Activated CD4-positive, alpha-beta memory T cell treated with anti-CD3 and anti-CD28 coated beads, Interleukin-2, amount 10 ng/mL, durations not matched to agents 7 days and 5 days (primary cell): ENCODE data around the gene CD55. TPM values are rescaled to one million over a fixed set of nuclear protein-coding genes. Genes with fewer than 3 reads are reported as not detected.

Source experiments
- CTCF ChIA-PET: fragments of 350-600 bp; sonication (Branson Sonifier 250); formaldehyde crosslinking; loops from one replicate; lab custom pipeline; 2021; ENCODE audit warnings: antibody characterized with exemption, inconsistent platforms; lab: Charles Lee
- POLR2A ChIA-PET: fragments of 350-600 bp; sonication (Branson Sonifier 250); formaldehyde crosslinking; loops from one replicate; lab custom pipeline; 2021; ENCODE audit warnings: antibody characterized with exemption; lab: Charles Lee
- DNase-seq: peaks from one replicate; pipeline ENCODE4 v3.0.0-alpha.2; 2020
- H3K27ac Mint-ChIP-seq: one replicate; pipeline ENCODE4 v1.8.0; 2021; ENCODE audit warnings: mild to moderate bottlenecking, mixed read lengths
- H3K27me3 Mint-ChIP-seq: one replicate; pipeline ENCODE4 v1.8.0; 2021; ENCODE audit warnings: mixed read lengths
- H3K36me3 Mint-ChIP-seq: one replicate; pipeline ENCODE4 v1.8.0; 2021; ENCODE audit warnings: low read depth, mixed read lengths
- H3K4me1 Mint-ChIP-seq: one replicate; pipeline ENCODE4 v1.8.0; 2021; ENCODE audit warnings: mixed read lengths
- H3K4me3 Mint-ChIP-seq: one replicate; pipeline ENCODE4 v1.8.0; 2021; ENCODE audit warnings: mild to moderate bottlenecking, mixed read lengths
- H3K9me3 Mint-ChIP-seq: one replicate; pipeline ENCODE4 v1.8.0; 2021; ENCODE audit warnings: mixed read lengths
- total RNA-seq, 2 experiments: library from RNA; stranded (reverse); gene quantifications; one replicate each; pipeline ENCODE4 v1.2.3, GENCODE V29; 2021

The CD55 gene
- total RNA-seq, 2 experiments from 2014 or later = 82.1 to 86.2 TPM

DNA sequence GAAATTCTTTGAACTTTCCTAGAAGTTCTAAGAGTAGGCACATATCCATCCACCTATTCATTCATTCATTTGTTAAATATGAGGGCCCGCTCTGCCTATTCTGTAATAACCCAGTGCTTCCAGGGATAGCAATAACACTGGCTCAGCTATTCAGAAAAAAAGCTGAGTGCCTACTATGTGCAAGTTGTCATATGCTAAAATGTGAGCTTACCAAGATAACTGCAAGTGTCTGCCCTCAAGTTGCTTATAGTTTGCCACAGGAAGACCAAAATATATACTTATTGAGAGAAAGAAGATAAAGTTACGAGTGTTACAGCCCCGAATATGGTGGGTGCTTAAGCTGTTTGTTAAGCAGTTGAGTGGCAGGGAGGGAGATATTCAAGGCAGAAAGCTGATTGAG lies 39.6 kb downstream of the CD55 start:
- no peaks in the 10 kb centered on the region for H3K27me3 Mint-ChIP-seq
- ChIA-PET POLR2A (no interaction called here), CTCF (no interaction called here)
- no peaks in the 10 kb centered on the region for H3K9me3 Mint-ChIP-seq
- DNase-seq = no peak
- peaks cover 7% of the 10 kb centered on the region for H3K4me1 Mint-ChIP-seq
- H3K36me3 Mint-ChIP-seq = peaks cover 19% of the 10 kb centered on the region
- no peak overlapping the region for H3K4me3 Mint-ChIP-seq
- no peak overlapping the region for H3K27ac Mint-ChIP-seq

DNA sequence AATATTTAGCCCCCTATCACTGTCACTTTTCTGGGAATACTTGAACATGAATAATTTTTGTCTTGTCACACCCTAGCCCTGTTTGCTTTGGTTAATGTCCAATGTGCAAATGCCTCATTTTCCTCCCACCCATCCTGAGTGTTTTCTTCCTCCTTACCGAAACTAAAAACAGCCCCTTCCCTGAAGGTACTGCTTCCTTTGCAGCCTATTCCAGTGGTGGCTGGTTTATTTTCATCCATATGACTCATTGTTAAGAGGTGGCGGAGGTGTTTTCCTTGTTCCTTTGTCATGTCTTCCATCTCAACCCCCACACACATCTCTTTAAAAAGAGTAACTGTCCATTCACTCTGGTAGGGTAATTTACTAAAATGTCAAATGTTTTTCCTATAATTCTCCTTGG lies 40.4 kb downstream of the CD55 start:
- H3K4me1 Mint-ChIP-seq = peaks cover 7% of the 10 kb centered on the region
- DNase-seq = no peak
- no peak overlapping the region for H3K4me3 Mint-ChIP-seq
- POLR2A ChIA-PET = interaction anchor here (0.9 to 1.8 kb wide), 2 partner anchors 25 to 40 kb away, joined by 3 to 14 read pairs; partner anchors contain the start of gene CD55
- CTCF ChIA-PET = interaction anchor here (0.6 kb wide), 1 partner anchor 721 kb away, joined by 3 read pairs; no protein-coding TSS in a partner anchor
- no peak overlapping the region for H3K27ac Mint-ChIP-seq
- no peaks in the 10 kb centered on the region for H3K27me3 Mint-ChIP-seq
- peaks cover 15% of the 10 kb centered on the region for H3K36me3 Mint-ChIP-seq
- H3K9me3 Mint-ChIP-seq = no peaks in the 10 kb centered on the region

DNA sequence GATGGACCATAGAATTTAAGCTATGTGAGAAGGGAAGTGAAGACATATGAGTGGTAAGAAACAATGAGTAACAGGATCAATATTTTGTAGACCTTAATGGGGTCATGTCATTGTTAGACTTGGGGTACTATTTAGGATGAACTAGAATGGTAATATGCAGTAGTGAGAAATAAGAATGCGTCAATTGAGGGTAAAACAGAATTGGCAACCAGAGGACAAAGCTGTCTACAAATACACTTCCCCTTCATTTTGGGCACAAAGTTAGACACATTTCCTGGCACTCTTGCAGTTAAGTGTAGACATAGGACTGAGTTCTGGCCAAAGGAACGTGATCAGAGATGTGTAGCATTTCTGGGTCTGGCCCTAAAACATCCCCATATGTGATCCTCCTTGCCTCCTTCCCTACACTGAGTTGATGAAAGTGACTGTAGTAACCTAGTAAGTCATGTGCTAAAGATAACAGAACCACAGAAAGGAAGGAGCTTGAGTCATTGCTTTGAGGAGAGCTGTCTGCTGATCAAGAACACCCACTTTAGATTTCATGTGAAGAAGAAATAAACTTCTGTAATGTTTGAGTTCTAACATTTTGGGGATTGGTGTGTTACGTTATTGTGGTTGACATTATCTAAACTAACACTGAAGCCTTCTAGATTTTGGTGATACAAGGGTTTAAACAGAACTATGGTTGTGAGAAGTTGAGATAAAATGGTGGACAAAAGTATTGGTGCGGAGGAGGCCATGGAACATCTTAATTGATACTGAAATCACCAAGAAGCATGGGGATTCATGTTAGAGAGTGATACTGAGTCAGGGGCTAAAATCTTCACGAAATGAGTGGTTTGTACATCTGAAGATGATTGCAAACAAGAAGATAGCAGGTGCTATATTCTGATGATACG lies 41.7 kb downstream of the CD55 start:
- peaks cover 18% of the 10 kb centered on the region for H3K36me3 Mint-ChIP-seq
- no peaks in the 10 kb centered on the region for H3K4me1 Mint-ChIP-seq
- ChIA-PET POLR2A (interaction anchor here (0.9 to 1.8 kb wide), 5 partner anchors 14 to 313 kb away, joined by 3 to 14 read pairs (median 3); partner anchors contain the start of gene CD55), CTCF (interaction anchor here (0.9 to 1.5 kb wide), 3 partner anchors 27 to 42 kb away, joined by 3 to 7 read pairs (median 6); partner anchors contain the start of gene CD55)
- no peak for DNase-seq
- H3K27me3 Mint-ChIP-seq = no peaks in the 10 kb centered on the region
- H3K4me3 Mint-ChIP-seq = no peak overlapping the region
- no peaks in the 10 kb centered on the region for H3K9me3 Mint-ChIP-seq
- no peak overlapping the region for H3K27ac Mint-ChIP-seq

DNA sequence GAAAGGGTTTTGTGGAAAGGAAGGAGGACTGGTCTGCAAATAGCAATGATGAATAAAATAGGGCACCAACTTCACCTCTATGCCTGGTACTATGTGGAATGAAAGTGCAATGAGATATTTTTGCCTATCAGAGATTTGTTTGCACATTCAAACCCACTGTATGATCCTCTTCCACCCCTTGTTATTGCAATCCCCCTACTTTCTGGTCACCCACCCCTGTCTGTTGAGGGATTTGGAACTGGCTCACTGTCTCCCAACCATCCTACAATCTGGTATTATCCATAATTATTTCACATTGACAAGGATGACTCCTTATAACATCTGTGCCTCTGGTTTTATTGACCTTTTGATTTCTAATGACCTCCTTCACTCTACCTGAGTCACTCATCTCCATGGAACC lies 42.4 kb downstream of the CD55 start:
- Mint-ChIP-seq H3K4me3 (no peak overlapping the region), H3K27me3 (no peaks in the 10 kb centered on the region), H3K4me1 (no peaks in the 10 kb centered on the region), H3K9me3 (no peaks in the 10 kb centered on the region), H3K27ac (no peak overlapping the region), H3K36me3 (peaks cover 14% of the 10 kb centered on the region)
- CTCF ChIA-PET = interaction anchor here (1.0 to 1.5 kb wide), 2 partner anchors 27 to 42 kb away, joined by 3 to 7 read pairs; partner anchors contain the start of gene CD55
- DNase-seq = no peak
- POLR2A ChIA-PET = interaction anchor here (1.1 to 1.8 kb wide), 2 partner anchors 28 to 42 kb away, joined by 3 to 14 read pairs; partner anchors contain the start of gene CD55

DNA sequence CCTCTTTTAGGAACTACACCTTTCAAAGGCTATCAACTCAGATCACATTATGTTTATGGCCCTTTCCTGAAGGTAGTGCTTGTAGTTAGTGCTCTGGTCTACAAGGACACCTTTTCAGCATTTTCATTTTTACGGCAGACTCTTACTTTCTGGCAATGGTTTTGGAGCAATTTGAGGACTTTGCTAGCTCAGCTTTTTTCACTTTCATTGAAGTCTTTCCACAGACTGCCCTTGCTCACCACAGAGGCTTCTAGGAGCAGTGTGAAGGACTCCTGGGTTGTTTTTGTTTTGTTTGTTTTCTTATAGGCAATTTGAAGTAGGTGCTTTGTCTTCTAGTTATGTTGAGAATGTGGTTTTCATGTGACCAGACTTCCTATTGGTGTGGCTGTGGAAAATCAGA lies 43.1 kb downstream of the CD55 start:
- Mint-ChIP-seq H3K9me3 (no peaks in the 10 kb centered on the region), H3K4me1 (no peaks in the 10 kb centered on the region), H3K4me3 (no peak overlapping the region), H3K27me3 (no peaks in the 10 kb centered on the region), H3K27ac (no peak overlapping the region), H3K36me3 (peaks cover 12% of the 10 kb centered on the region)
- ChIA-PET CTCF (no interaction called here), POLR2A (no interaction called here)
- DNase-seq = no peak

DNA sequence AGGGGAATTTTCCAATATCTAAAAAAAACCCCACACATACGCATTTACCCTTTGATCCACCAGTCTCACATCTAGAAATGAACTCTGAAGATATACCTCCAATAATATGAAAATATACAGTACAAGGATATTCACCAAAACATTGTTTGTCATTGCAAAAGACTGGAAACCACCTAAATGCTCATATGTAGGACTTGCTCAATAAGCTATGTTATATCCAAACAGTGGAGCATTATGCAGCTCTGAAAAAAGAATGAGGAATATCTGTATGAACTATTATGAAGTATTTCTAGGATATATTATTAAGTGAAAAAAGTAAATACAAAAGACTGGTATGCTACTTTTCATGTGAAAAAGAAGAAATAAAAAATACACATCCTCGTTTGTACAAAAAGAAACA lies 43.6 kb downstream of the CD55 start:
- H3K4me3 Mint-ChIP-seq = no peak overlapping the region
- CTCF ChIA-PET = interaction anchor here (0.7 kb wide), 1 partner anchor 44 kb away, joined by 3 read pairs; the partner anchor contains the start of gene CD55
- no peak for DNase-seq
- no peaks in the 10 kb centered on the region for H3K9me3 Mint-ChIP-seq
- H3K27me3 Mint-ChIP-seq = no peaks in the 10 kb centered on the region
- peaks cover 9% of the 10 kb centered on the region for H3K36me3 Mint-ChIP-seq
- POLR2A ChIA-PET = interaction anchor here (0.7 kb wide), 1 partner anchor 43 kb away, joined by 3 read pairs; the partner anchor contains the start of gene CD55
- no peak overlapping the region for H3K27ac Mint-ChIP-seq
- no peaks in the 10 kb centered on the region for H3K4me1 Mint-ChIP-seq

DNA sequence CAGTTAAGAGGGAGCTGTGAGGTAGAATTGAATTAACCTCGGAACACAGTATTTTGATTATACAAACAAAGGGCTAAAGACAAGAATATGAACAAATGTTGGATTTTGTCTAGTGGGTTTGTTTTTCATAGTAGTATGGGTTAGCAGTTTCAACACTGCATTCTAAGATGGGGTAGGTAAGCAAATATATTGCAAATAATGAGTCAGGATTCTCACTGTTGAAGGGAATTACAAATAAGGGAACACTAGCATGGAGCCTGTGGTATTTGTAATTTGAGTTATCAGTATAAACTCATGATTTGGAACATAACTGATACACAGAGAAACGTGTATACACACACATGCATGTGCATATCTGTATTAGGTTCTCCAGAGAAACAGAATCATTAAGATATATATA lies 44.5 kb downstream of the CD55 start:
- POLR2A ChIA-PET = interaction anchor here (1.2 kb wide), 1 partner anchor 44 kb away, joined by 3 read pairs; the partner anchor contains the start of gene CD55
- no peak overlapping the region for H3K27ac Mint-ChIP-seq
- CTCF ChIA-PET = no interaction called here
- no peaks in the 10 kb centered on the region for H3K4me1 Mint-ChIP-seq
- H3K9me3 Mint-ChIP-seq = no peaks in the 10 kb centered on the region
- H3K36me3 Mint-ChIP-seq = peaks cover 8% of the 10 kb centered on the region
- H3K27me3 Mint-ChIP-seq = no peaks in the 10 kb centered on the region
- no peak for DNase-seq
- no peak overlapping the region for H3K4me3 Mint-ChIP-seq

DNA sequence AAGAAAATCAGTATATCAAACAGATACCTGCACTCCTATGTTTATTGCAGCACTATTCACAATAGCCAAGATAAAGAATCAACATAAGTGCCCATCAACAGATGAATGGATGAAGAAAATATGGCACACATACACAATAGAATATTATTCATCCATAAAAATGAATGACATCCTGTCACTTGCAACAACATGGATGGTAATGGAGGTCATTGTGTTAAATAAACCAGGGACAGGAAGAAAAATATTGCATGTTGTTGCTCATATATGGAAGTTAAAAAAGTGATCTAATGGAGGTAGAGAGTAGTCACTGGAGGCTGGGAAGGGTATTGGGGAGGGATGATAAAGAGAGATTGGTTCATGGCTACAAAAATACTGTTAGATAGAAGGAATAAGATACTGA lies 67.2 kb downstream of the CD55 start:
- no peak for DNase-seq
- Mint-ChIP-seq H3K27me3 (peaks cover 16% of the 10 kb centered on the region), H3K27ac (no peak overlapping the region), H3K4me1 (no peaks in the 10 kb centered on the region), H3K9me3 (peaks cover 6% of the 10 kb centered on the region), H3K36me3 (no peaks in the 10 kb centered on the region), H3K4me3 (no peak overlapping the region)
- ChIA-PET CTCF (no interaction called here), POLR2A (no interaction called here)

DNA sequence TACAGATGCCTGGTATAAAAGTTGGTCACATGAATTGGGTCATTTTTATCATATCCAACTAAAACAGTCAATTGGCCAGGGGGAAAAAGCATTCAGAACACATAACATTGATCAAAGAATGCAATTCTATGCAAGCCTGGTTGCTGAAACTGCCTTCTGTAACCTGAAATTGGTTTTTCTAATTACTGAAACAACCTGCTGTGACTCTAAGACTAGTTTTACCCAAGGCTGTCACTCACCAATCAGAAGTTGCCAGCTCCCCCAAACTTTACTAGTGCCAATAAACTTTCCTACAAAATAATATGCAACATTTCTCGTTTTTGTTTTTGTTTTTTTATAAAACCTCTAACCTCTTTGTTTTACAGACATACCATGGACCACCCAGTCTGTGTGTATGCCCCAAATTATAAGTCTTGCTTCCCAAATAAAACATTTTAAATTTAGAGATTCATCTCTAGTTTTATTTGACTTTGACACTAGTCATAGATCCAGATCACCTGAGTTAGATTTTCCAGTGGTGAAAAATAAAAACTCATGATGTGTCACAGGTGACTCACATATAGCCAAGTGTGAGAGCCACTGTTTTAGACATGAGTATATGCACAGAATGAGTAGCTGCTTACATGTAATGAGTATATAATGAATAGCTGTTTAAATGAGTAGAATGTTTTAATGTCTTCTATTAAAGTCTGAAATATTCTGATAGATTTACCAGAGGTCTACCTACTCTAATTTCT lies 68.4 kb downstream of the CD55 start:
- Mint-ChIP-seq H3K27me3 (peaks cover 16% of the 10 kb centered on the region), H3K9me3 (peaks cover 6% of the 10 kb centered on the region), H3K36me3 (no peaks in the 10 kb centered on the region), H3K4me1 (no peaks in the 10 kb centered on the region), H3K27ac (no peak overlapping the region), H3K4me3 (no peak overlapping the region)
- no peak for DNase-seq
- ChIA-PET CTCF (interaction anchor here (1.4 kb wide), 1 partner anchor 15 kb away, joined by 7 read pairs; no protein-coding TSS in a partner anchor), POLR2A (no interaction called here)

DNA sequence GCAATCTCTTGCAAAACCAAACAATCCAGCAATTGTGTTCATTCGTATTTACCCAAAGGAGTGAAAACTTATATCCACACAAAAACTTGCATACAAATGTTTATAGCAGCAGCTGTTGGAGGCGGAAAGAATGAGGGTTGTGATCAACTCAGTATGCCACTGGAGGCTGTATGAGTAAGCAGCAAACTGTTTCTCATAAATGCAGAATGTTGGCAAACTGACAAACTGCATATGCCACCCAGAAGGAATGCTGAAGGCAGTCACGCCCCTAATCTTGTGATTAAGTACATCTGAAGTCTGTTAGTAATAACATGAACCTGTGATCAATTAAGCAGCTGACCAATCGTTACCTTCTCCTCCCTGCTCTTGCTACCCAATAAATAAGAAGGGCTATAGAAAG lies 72.1 kb downstream of the CD55 start:
- no peaks in the 10 kb centered on the region for H3K36me3 Mint-ChIP-seq
- CTCF ChIA-PET = no interaction called here
- H3K9me3 Mint-ChIP-seq = no peaks in the 10 kb centered on the region
- no peaks in the 10 kb centered on the region for H3K4me1 Mint-ChIP-seq
- no peak overlapping the region for H3K4me3 Mint-ChIP-seq
- no peak overlapping the region for H3K27ac Mint-ChIP-seq
- POLR2A ChIA-PET = no interaction called here
- peaks cover 11% of the 10 kb centered on the region for H3K27me3 Mint-ChIP-seq
- no peak for DNase-seq

DNA sequence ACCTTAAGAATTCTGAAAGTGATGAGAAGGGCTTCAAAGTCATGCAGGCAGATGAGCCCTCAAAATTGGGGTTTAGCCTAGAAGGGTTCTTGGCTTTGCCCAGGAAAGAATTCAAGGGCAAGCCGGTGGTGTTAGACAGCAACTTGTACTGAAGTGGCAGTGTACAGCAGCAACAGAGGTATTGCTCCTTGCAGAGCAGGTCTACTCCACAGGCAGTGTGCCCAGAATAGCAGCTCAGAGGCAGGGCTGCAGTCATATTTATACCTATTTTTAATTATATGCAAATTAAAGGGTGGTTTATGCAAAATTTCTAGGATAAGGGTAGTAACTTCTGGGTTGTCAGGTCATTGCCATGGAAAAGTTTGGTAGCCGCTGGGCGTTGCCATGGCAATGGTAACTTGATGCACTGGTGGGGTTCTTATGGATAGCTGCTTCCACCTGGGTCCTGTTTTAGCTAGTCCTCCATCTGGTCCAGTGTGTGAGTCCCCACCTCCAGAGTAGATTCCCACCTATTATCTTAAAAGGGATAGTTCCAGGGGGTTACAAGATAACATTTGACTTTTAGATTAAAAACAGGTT lies 74.8 kb downstream of the CD55 start:
- DNase-seq = no peak
- POLR2A ChIA-PET = no interaction called here
- peaks cover 9% of the 10 kb centered on the region for H3K27me3 Mint-ChIP-seq
- CTCF ChIA-PET = no interaction called here
- H3K4me1 Mint-ChIP-seq = no peaks in the 10 kb centered on the region
- no peak overlapping the region for H3K4me3 Mint-ChIP-seq
- H3K9me3 Mint-ChIP-seq = peaks cover 4% of the 10 kb centered on the region
- no peaks in the 10 kb centered on the region for H3K36me3 Mint-ChIP-seq
- no peak overlapping the region for H3K27ac Mint-ChIP-seq

DNA sequence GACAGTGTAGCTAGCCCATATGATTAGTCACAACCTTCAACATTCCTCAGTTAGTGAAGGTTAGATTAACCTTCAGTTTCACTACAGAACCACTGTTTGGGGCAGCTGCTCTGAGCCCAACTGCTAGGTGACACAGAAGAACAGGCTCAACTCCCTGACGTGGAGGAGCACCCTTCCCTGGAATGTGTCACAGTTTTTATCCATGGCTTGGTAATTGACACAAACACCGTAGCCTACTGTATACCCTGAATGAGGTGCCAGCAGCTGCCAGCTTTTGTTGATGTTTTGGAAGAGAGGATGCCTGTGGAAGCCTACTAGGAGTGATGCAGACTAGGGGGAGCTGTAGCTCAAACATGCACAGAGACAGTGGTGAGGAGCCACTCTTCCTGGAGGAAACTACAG lies 76.0 kb downstream of the CD55 start:
- Mint-ChIP-seq H3K27ac (no peak overlapping the region), H3K4me1 (no peaks in the 10 kb centered on the region), H3K36me3 (no peaks in the 10 kb centered on the region), H3K4me3 (no peak overlapping the region), H3K27me3 (peaks cover 3% of the 10 kb centered on the region), H3K9me3 (peaks cover 4% of the 10 kb centered on the region)
- CTCF ChIA-PET = interaction anchor here (0.9 kb wide), 1 partner anchor 9 kb away, joined by 3 read pairs; no protein-coding TSS in a partner anchor
- no peak for DNase-seq
- POLR2A ChIA-PET = no interaction called here
